Ramos (cell line): ENCODE results near the gene DKK3.

ENCODE experiments used
- in situ Hi-C: fragments of 300-500 bp; cut with MboI; formaldehyde crosslinking; loops from one replicate; pipeline ENCODE4 v1.14.3; 2022; ENCODE audit warnings: low sequenced_read_pairs; ENCODE audit not compliant: unreplicated experiment

Gene DKK3

DNA sequence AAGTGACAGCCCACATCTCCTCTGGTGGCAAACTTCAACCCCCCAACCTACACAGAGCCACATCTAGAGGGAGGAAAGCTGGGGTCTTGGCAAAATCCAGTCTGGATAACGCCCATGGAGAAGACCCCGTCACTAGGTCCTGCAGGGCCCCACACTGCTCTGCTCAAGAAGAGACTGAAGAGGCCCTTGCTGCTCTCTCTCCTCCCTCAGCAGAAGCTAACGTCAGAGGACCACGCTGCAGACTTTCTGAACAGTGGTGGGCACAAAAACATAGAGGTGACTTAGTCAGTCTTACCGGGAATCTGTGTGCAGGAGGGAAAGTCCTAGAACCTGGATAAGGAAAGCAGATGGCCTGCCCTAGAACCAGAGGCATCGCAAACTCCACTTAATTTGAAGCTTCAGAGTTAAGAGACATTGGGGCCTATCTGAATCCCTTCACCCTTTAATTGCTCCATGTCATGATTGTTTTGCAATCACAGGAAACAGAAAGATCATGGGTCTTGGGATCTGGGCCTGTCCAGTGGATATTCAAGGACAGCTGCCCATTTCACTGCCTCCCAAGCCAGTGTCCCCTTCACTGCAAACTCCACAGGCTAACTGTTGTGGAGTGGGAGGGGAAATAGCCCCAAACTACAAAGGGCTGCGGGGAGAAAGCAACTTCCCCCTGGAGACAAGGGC, 1.7 kb downstream of the DKK3 start:
- in situ Hi-C loops, result no loop called here

DNA sequence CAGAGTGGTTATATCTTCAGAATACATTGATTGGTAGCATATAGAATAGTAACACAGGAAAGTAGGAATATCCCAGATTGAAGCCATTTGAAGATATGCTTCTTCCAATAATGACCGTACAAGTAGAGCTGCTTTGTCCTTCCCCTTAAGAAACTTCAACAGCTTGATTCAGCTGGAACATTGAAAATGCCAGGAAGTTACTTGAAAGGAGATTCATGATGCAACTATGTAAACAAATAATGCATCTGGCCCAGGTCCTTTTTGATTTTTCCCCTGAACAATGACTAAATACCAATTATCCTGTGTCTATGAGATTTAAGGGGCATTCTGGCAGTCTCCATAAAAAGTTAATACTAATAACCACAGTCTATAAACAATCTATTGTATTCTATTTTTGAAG, 3.0 kb downstream of the DKK3 start:
- in situ Hi-C loops, result no loop called here

DNA sequence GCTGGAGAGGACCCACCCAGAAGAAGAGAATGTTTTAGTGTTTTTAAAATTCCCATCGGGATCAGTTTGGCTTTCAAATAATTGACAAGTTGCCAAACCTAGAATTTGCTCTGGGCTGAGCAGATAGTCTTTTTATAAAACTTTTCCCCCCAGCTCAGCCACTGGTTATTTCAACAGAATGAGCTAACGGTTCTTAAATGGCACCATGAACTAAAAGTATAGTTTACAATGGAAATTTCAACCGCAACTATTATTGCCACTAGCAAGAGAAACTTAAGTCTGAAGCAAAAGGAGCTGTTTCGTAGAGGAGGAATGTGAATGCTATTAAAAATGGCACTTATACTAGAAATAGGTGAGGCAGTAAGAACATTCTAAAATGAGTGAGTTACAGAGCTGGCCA, 3.4 kb downstream of the DKK3 start:
- in situ Hi-C loops, result no loop called here

DNA sequence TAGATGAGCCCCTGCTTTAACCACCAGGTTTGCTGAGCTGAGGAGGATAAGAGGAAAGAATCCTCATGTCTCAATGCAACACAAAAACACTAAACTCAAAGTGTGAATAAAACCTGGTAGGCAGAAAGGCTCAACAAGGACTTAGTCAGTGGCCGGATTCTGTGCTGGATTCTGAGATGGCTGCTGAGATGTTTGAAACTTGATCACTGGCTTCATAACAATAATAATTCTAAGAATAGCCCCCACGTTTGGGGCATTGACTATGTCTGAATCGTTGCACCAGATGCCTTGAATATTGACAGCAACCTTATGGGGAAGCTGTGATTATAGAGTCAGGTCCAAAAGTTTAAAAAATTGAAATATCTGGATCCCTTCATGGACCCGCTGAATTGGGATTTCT, 4.6 kb downstream of the DKK3 start:
- in situ Hi-C loops, result no loop called here

- in situ Hi-C loops, result no loop called here
Observed at GRCh38 chr11:12003336-12003735, 5.1 kb downstream of the DKK3 start.

DNA sequence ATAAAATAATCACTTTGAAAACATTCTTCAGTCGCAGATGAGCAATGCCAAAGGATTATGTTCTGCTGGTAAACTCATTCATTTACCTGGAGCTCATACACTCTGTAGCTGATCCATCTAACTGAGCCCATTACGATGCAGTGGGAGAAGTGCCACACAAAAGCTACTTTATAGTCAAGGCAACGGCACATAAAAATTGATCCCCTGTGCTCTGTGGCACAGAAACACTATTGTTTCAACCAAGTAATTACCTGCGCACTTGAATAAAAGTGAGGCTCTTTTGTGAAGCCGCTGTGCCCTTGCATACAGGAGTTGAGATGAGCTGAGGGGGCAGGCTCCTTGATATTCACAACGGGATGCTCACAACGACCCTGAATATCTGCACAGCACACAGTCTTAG, 7.2 kb downstream of the DKK3 start:
- in situ Hi-C loops, result no loop called here

GRCh38 chr11:11998091-11998781, 10.2 kb downstream of the DKK3 start:
- in situ Hi-C loops, result no loop called here

DNA sequence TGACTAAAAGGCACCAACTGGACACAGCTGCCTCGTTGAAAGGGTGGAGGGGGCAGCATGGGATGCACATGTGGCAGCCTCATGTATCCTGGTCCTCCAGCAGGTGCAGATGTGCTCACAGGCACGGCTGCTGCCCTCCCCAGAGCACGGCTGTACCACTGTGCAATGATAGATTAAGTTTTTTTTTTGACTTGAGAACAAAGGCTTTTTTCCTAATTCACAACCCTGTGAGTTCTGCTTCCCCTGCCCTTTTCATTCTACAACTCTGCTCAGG, 11.4 kb downstream of the DKK3 start:
- in situ Hi-C loops, result no loop called here

DNA sequence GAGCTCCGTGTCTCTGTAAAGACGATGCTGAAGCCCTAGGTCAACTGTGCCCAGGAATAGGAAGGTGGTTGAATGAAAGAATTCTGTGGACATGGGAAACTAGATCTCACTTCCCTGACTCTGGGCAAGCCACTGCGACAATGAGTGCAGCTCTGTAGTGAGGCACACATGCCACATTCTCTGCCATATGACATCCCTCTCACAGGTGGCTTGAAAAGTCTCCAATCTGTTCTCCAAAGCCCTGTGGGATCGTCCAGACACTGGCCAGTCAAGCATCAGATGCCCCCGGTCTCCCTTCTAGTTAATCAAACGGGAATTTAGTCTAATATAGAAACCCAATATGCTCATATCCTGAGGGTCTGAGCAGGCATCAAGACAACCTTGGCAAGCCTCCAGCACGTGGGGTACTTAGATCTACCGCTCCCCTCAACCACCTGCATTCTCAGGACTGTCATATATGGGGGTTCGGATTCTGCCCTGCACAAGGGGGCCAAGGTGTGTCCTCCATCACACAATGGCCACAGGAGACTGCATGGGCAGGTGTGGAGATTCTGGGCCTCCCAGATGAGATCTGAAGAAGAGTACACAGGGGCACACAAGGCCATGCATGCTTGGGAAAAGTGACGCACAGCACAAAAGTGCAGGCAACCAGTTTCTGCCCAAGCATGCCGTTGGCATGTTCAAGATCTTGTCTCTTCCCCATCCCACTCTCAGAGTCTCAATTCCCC, 11.9 kb downstream of the DKK3 start:
- in situ Hi-C loops, result no loop called here

- in situ Hi-C loops, result no loop called here
Observed at GRCh38 chr11:11995601-11996000, 12.8 kb downstream of the DKK3 start.

DNA sequence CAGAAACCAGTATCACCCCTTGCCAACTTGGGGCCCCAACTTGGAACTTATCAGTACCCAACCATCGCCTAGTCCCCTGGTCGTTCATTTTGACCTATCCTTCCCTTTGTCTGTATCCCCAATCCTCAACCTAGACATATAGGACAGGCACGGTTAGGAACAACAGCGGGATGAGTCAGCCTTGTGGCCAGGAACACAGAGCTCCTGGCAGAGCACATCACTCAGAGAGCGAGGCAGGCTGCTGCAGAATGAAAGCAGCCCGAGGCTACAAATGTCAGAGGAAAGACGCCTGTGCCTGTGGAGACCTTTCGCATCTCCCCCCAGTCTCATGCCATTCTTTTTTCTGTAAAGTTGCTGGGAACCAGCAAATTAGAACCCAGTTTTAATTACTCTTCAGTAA, 14.6 kb downstream of the DKK3 start:
- in situ Hi-C loops, result no loop called here

- in situ Hi-C loops, result no loop called here
Observed at GRCh38 chr11:11992257-11993212, 15.9 kb downstream of the DKK3 start.

DNA sequence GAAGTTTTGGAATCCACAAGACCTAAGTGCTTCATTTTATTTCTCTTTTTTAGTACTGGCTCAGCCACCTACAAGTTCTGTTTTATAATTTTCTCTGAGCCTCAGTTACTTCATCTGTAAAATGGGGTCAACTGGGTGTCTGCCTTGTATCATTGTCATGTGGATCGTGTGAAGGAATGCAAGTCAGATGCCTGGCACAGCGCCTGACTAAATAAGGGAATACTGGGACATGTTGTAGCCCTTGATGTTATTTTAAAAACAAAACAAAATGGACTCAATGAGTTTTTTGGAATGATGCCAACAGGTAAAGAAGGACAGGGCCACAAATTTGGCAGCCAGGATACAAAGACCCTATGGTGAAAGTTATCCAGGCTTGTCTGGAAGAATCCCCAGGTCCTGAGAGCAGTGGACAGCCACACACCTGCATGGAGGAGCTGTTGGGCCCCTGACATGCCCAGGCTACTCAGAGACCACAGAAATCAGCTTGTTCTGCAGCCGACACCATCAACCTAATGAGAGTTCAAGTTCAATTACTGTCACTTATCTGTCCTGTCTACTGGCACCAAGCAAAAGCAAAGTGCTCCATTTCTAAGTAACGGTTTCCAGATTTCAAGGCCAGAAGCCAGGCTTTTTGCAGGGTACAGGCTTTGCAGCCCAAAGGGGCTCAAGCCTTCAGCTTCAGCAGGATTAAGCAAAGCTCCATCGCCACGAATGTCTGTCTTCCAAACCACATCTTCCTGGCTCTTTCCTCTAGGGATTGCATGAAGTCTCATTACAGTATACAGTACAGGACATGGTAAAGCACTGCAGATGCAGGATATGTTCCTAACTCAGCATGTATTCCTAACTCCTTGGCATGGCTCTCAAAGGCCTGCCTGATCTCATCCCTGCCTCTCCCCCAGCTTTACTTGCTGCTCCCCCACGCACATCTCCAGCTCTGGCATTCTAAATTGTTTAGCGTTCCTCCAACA, 18.4 kb downstream of the DKK3 start:
- in situ Hi-C loops, result no loop called here

- in situ Hi-C loops, result no loop called here
Observed at GRCh38 chr11:11988681-11989261, 19.7 kb downstream of the DKK3 start.

DNA sequence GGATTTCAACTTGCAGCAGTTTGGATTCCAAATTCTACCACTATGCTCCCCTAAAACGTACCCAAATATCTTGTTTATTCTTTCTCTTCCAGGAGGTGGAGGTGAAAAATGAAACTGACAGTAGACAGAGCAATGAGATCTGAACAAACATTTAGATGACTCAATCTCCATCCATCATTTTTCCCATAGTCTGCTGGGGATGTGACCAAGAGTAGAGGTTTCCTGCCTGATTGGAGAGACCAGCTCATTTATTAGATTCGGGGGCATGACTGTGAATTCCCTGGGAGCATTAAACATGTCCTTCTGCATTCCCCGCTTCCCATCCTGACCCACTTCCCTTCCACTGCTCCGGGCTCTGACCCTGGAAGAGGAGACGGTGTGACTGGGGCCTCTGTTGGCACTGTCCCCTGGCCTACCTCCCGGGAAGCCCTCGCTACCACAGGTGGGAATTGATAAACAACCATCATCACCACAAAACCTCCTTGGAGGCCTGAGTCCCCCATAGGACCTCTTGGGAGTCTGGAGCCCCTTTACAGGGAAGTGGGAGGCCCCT, 20.3 kb downstream of the DKK3 start:
- in situ Hi-C loops, result no loop called here

DNA sequence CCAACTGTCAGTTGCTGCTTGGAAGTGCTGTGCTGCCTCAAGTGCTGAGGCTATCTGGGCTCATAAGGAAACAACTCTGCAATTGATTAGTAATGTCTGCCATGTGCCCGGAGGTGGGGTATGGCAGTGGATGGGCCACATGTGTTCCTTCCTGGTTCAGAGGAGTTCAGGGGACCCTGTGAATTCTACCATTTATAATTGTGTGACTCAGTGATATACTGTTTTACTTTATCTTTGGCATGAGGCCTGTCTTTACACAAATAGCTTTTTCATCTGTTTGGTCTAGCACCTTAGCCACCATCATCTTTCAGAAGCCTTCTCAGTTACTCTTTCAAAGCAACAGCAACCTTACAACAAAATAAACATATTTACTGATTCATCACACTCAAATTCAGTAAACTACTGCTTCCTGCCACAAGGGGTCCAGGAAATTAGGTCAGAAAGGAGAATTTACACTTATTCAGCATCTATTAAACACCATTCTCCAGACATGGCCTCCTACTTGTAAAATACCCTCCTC, 20.9 kb downstream of the DKK3 start:
- in situ Hi-C loops, result no loop called here

- in situ Hi-C loops, result no loop called here
Observed at GRCh38 chr11:11985954-11986949, 22.2 kb downstream of the DKK3 start.
